Breast epithelium (tissue), 4 donors: Measurements from ENCODE around the gene ANKS1B. TPM values are rescaled to one million over a fixed set of nuclear protein-coding genes. Genes with fewer than 3 reads are reported as not detected.

Source experiments
- DNase-seq, 2 donors: peaks; one replicate each; pipeline ENCODE4 v3.0.0-alpha.2; 2019; ENCODE audit warnings: low spot score in 2 of 2
- H3K27ac ChIP-seq, 2 donors: fragments of 200-600 bp; sonication (generic) in 1 of 2; one replicate each; pipeline ENCODE4 v1.5.1; 2016 to 2019; ENCODE audit warnings: mild to moderate bottlenecking in 1 of 2
- H3K27me3 ChIP-seq, 2 donors: fragments of 200-600 bp; sonication (generic) in 1 of 2; one replicate each; pipeline versions ENCODE4 v1.5.1 to v1.6.0; 2017 to 2019; ENCODE audit warnings: control low read depth in 1 of 2, mild to moderate bottlenecking in 1 of 2
- H3K36me3 ChIP-seq: fragments of 200-600 bp; one replicate; pipeline ENCODE4 v1.5.1; 2019
- H3K4me1 ChIP-seq, 2 donors: fragments of 200-600 bp; sonication (generic); one replicate each; pipeline ENCODE4 v1.5.1; 2016 to 2019; ENCODE audit warnings: control low read depth in 1 of 2
- H3K4me3 ChIP-seq, 3 donors: fragments of 200-600 bp; sonication (generic); 1 replicate in 2 of 3; 2 replicates in 1 of 3; pipeline ENCODE4 v1.5.1; 2016 to 2019; ENCODE audit warnings: mild to moderate bottlenecking in 3 of 3, moderate library complexity in 2 of 3
- H3K9me3 ChIP-seq, 2 donors: fragments of 200-600 bp; sonication (generic) in 1 of 2; one replicate each; pipeline ENCODE4 v1.5.1; 2016 to 2019; ENCODE audit warnings: control low read depth in 1 of 2
- CTCF ChIP-seq, 3 donors: fragments of 450-650 bp; IDR thresholded peaks; one replicate each; pipeline ENCODE4 v1.5.1; 2016 to 2017; ENCODE audit warnings: antibody characterized with exemption in 3 of 3, mild to moderate bottlenecking in 3 of 3, moderate library complexity in 3 of 3
- POLR2A ChIP-seq: fragments of 450-650 bp; IDR thresholded peaks from one replicate; pipeline ENCODE4 v1.6.1; 2016; ENCODE audit warnings: antibody characterized with exemption, mild to moderate bottlenecking, moderate library complexity
- POLR2AphosphoS5 ChIP-seq, 3 donors: sonication (generic); formaldehyde crosslinking; IDR thresholded peaks; one replicate each; pipeline ENCODE4 v1.6.1; 2017; ENCODE audit warnings: antibody characterized with exemption in 3 of 3
- intact Hi-C: fragments of 100-400 bp; cut with DNase I; formaldehyde crosslinking; loops from one replicate; pipeline ENCODE4 v1.15.1; 2023; ENCODE audit warnings: low total_unique reads
- total RNA-seq, 3 donors: library from RNA; depleted of rRNA; stranded (reverse); fragments of >200 nt; gene quantifications; one replicate each; pipeline ENCODE4 v1.1.0, GENCODE V29; 2016

ANKS1B gene
- total RNA-seq, 3 donors from 2014 or later, result 16.6 to 115 (median 32.4) TPM

GRCh38 chr12:98754095-98754494 lies 1230.6 kb downstream of the ANKS1B start:
- no peak overlapping the region for H3K4me3 ChIP-seq
- no peaks in the 10 kb centered on the region for H3K9me3 ChIP-seq
- DNase-seq, result no peak
- H3K27ac ChIP-seq, result no peak overlapping the region
- TF ChIP-seq POLR2AphosphoS5 (IDR thresholded peaks at IDR 0.05), result no peak
- TF ChIP-seq CTCF (IDR thresholded peaks at IDR 0.05), result no peak
- TF ChIP-seq POLR2A, result no peak
- H3K4me1 ChIP-seq, result no peaks in the 10 kb centered on the region
- H3K36me3 ChIP-seq, result no peaks in the 10 kb centered on the region
- intact Hi-C loops, result no loop called here
- H3K27me3 ChIP-seq, result no peaks in the 10 kb centered on the region

- TF ChIP-seq POLR2A (no peak), CTCF (IDR thresholded peaks at IDR 0.05) (no peak), POLR2AphosphoS5 (IDR thresholded peaks at IDR 0.05) (no peak)
Measured at GRCh38 chr12:98752726-98753125, 1232.0 kb downstream of the ANKS1B start.

GRCh38 chr12:98751580-98752115 lies 1233.1 kb downstream of the ANKS1B start:
- no peaks in the 10 kb centered on the region for H3K4me1 ChIP-seq
- H3K4me3 ChIP-seq, result no peak overlapping the region
- no peaks in the 10 kb centered on the region for H3K9me3 ChIP-seq
- TF ChIP-seq POLR2AphosphoS5 (IDR thresholded peaks at IDR 0.05) (no peak), POLR2A (no peak), CTCF (IDR thresholded peaks at IDR 0.05) (no peak)
- no peak for DNase-seq
- H3K27me3 ChIP-seq, result no peaks in the 10 kb centered on the region
- H3K27ac ChIP-seq, result no peak overlapping the region
- intact Hi-C loops, result no loop called here
- no peaks in the 10 kb centered on the region for H3K36me3 ChIP-seq

More at GRCh38 chr12:98752726-98753125, 1232.0 kb downstream of the ANKS1B start:
- H3K9me3 ChIP-seq, result no peaks in the 10 kb centered on the region
- H3K27me3 ChIP-seq, result no peaks in the 10 kb centered on the region
- H3K36me3 ChIP-seq, result no peaks in the 10 kb centered on the region
- intact Hi-C loops, result no loop called here
- no peak overlapping the region for H3K27ac ChIP-seq
- H3K4me1 ChIP-seq, result no peaks in the 10 kb centered on the region
- no peak for DNase-seq
- H3K4me3 ChIP-seq, result no peak overlapping the region

GRCh38 chr12:98750511-98750910 lies 1234.2 kb downstream of the ANKS1B start:
- intact Hi-C loops, result no loop called here
- no peaks in the 10 kb centered on the region for H3K4me1 ChIP-seq
- TF ChIP-seq POLR2AphosphoS5 (IDR thresholded peaks at IDR 0.05), result no peak
- TF ChIP-seq CTCF (IDR thresholded peaks at IDR 0.05), result no peak
- TF ChIP-seq POLR2A, result no peak
- no peaks in the 10 kb centered on the region for H3K36me3 ChIP-seq
- no peaks in the 10 kb centered on the region for H3K9me3 ChIP-seq
- H3K4me3 ChIP-seq, result no peak overlapping the region
- H3K27me3 ChIP-seq, result no peaks in the 10 kb centered on the region
- no peak for DNase-seq
- no peak overlapping the region for H3K27ac ChIP-seq

- intact Hi-C loops, result no loop called here
- H3K9me3 ChIP-seq, result no peaks in the 10 kb centered on the region
- TF ChIP-seq POLR2A (no peak), POLR2AphosphoS5 (IDR thresholded peaks at IDR 0.05) (no peak), CTCF (IDR thresholded peaks at IDR 0.05) (no peak)
Measured at GRCh38 chr12:98748463-98748862, 1236.3 kb downstream of the ANKS1B start.

More at GRCh38 chr12:98748463-98748862, 1236.3 kb downstream of the ANKS1B start:
- DNase-seq, result no peak
- Histone ChIP-seq H3K4me1 (no peaks in the 10 kb centered on the region), H3K27ac (no peak overlapping the region), H3K27me3 (no peaks in the 10 kb centered on the region), H3K4me3 (no peak overlapping the region), H3K36me3 (no peaks in the 10 kb centered on the region)
